Stimulated activated CD8-positive, alpha-beta memory T cell treated with anti-CD3 and anti-CD28 coated beads, Interleukin-4, amount 100 ng/mL, for 4 hours (primary cell): ENCODE data around the gene MTFP1.
A peak's percentile ranks its signal among the peaks of the same experiment; 100 is the strongest.
"Not testable (repeated sequence)": the region's sequence is repeated elsewhere in the genome, so short reads cannot be mapped to it uniquely, and the experiment has no call there.

Experiments
- DNase-seq, 2 donors: peaks; one replicate each; pipeline ENCODE4 v3.0.0-alpha.2; 2020; ENCODE audit warnings: low read depth in 2 of 2, low spot score in 1 of 2

The MTFP1 gene

DNA sequence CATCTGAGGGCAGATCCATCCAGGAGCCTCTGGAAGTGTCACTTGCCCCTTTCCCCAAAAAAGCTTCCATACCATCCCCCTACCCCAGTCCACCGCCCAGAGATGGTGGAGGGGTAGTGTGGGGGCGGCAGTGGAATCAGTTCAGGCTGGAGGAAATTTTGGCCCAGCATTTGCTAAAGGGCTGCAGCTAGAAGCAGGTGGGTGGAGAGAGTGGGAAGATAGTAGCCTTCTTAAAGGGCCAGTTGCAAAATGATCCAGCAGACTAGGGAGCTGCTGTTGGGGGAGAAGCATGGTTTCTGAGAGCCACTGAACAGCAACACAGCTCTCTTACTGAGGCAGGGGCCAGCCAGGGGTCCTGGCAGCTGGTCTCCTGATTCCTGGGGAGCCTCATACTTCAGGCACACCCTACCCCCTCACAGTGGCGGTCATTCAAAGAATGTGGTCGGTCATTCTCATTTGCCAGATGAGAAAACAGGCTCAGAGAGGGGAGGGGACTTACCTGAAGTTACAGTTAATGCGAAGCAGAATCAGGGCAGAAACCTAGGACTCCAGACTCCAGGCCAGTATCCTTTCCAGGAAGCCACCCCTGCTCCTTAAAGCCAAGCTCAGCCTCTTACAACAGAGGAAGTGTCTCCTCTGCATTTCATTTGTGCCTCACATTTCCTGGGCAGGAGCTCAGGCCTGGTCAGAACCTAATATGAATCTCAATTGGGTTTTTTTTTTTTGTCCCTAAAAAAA, 23.4 kb upstream of the MTFP1 start:
- DNase-seq: no peak

DNA sequence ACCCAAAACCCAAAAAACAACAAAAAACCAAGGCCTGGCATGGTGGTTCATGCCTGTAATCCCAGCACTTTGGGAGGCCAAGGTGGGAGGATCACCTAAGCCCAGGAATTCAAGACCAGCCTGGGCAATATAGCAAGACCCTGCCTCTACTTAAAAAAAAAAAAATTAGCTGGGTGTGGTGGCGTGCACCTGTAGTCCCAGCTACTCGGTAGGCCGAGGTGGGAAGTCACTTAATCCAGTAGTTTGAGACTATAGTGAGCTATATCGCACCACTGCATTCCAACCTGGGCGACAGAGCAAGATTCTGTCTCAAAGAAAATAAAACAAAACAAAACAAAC, 22.8 kb upstream of the MTFP1 start:
- not testable (repeated sequence) for DNase-seq

DNA sequence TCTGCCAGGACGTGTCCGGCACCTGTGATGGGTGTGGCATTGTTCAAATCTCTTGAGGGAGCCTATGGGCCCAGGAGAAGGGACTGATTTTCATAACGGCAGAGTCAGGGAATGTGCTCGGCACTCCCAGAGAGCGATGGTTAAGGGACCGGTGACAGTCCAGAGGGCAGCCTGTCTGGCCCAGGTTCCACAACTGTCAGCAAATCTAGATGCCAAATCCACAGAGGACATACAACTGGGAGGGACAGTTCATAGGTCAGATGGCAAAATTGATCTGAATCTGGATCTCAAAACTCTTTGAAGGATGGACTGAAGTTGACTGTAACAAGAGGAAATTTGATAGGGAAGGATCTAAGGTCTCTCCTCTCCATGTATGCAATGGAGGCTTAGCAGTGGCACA, 21.3 kb upstream of the MTFP1 start:
- no peak for DNase-seq

DNA sequence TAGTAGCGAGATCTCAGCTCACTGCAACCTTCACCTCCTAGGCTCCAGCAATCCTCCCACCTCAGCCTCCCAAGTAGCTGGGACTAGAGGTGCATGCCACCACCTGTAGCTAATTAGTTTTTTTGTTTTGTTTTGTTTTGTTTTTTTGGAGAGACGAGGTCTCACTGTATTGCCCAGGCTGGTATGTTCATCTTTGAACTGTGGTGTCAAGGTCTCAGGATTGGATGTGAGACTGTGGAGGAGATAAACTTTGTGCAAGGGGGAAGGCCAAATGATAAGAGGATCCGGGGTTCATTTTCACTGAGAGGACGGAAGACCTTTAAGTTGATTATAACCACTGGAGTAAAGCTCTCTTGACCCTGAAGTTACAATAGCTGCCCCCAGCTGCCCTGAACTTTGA, 19.8 kb upstream of the MTFP1 start:
- DNase-seq: no peak

DNA sequence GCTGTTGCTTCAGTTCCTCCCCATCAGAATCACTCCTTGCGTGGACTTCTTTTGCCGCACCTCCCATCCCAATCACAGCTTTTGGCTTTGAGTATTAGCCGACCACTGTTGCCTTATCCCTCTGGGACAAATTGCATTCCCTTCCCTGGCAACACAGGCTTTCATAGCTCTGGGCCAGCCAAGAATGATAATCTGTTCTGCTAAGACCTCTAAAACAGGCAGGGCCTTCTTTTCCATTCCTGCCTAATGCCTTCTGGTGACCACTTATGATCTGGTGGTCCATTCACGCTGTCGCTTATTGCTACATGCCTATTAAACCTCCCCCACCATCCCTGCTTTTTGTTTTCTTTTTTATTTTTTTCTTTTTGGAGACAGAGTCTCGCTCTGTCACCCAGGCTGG, 19.2 kb upstream of the MTFP1 start:
- no peak for DNase-seq

DNA sequence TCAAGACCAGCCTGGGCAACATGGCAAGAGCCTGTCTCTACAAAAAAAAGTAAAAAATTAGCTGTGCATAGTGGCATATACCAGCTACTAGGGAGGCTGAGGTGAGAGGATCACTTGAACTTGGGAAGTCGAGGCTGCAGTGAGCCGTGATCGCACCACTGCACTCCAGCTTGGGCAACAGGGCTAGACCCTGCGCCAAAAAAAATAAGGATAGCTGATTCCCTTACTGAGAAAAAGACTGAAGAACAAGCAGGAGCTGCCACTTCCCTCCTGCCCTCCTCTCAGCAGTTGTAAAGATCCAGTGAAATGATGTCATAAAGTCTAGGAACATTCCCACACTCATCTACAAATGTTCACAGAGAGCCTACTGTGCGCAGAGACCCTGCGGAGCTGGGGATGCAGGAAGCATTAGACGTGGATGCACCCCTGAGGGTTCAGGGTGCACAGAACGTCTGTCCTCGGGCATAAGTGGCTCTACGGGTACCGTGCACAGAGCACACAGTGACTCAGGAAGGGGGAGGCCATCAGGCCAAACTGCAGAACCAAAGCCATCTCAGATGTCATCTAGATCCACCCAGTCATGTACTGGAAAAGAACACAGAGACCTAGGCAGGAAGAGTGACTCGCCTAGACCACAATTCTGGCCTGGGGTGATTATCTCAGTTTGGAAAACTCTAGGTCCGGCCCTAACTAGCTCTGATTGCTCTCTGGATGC, 17.0 kb upstream of the MTFP1 start:
- DNase-seq: no peak

DNA sequence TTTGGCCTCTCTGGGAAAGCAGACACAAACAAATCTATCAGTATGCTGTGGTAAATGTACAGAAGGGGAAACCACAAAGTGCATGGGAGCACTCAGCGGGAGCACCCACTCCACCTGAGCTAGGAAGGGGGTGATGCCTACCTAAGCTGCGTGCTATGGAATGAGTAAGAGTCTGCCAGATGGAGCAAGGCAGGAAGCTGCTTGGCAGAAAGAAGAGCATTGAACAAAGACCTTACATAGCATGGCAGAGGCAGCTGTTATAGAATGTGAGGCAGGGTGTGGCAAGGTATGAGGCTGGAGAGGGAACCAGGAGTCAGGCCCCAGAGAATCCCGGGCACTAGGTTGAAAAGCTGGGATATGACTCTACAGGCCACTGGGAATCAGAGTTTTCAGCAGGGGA, 13.8 kb upstream of the MTFP1 start:
- no peak for DNase-seq

DNA sequence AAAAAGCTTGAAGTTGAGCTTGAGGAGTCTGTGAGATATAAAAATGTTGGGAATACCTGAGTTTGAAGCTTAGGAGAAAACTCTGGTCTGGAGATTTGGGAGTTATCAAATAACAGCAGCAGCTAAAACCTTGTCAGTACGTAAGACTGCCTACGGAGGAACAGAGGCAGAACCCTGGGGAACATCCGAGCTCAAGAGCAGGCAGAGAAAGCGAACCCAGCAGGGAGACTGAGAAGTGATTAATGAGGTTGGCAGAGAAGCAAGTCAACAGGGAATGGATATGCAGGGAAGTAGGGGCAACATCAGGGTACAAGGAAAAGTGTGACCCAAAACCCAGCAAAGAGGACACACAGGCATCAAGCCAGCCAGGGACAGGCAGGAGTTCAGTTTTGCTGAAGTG, 12.6 kb upstream of the MTFP1 start:
- no peak for DNase-seq

DNA sequence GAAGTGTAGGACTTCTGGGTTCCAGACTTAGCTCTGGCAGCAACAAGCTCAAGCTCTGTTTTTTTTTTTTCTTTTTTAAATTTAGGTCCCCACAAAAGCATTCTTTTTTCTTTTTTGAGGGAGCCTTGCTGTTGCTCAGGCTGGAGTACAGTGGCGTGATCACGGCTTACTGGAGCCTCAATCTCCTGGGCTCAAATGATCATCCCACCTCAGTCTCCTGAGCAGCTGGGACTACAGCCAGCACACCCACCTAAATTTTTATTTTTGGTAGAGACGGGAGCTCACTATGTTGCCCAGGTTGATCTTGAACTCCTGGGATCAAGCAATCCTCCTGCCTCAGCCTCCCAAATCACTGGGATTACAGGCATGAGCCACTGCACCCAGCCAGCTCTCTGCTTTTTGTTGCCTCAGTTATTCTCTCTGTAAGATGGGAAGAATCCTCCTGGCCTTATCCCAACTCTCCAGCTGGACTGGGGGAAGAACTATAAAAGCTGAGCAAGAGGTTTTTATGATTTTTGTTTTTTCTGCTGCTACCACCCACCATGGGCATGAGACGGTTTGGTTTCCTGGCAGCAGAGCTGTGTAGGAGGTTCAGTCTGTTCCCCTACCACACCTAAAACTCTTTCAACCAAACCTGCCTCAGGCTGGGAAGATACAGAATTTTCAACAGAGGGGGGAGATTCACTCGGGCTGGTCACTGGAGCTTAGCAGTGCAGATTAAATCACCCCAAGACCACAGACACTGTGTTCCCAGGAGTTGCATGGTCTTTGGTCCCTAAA, 11.6 kb upstream of the MTFP1 start:
- DNase-seq: no peak

DNA sequence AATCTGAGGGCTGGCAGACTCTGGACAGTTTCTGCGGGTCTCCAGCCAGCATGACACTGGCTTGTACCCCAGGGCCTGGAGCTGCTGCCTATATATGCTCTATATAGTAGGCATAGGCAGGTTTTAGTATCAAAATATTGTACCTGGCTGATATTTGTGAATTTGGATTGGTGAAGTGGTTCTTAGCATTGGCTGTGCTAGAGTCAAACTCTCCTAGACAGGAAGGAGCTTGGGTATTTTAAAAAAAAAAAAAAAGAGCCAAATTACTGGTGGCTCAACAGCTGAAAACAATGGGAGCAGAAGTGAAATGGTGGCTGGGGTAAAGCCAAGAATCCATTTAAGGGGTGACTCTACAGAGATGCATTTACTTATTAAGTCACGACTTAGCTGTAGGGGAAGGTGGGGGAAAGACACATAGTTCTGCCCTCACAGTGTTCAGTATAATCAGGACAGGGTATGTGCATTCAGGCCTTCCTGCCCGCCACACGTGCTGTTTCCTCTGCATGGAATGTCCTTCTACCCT, 11.0 kb upstream of the MTFP1 start:
- DNase-seq: no peak

DNA sequence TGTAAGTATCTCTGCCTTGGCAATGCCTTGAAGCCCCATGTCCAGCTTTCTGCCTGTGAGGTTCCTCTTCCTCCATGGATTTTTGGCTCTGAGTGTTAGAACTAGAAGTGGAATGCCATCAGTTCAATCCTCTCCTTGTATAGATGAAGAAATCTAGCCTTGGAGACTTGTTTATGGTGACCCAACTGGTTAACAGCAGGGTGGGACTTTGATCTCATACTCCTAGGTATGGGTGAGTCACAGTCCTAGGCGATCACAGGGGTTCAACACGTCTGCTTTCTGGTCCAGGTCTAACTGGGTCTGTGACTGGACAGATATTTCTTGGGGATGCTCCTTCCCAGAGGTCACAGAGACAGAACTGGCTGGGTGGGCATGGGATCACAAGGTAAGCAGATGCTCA, 9.2 kb upstream of the MTFP1 start:
- DNase-seq: no peak

DNA sequence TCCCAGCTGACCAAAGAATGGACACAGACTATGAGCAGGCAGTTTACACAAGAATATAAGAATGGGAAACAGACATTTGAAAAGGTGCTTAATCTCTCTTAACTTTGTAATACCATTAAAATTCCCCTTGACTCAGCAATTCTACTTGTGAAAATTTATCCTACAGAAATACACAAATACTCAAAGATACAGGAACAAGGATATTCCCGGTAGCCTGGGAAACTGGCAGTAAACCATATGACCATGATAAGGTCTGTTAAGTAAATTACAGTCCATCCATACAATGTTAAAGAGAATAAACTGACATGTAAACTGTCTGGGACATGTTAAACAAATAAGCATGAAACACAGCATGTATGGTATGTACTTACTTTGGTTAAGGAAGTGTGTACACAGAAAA, 8.7 kb upstream of the MTFP1 start:
- DNase-seq: no peak

DNA sequence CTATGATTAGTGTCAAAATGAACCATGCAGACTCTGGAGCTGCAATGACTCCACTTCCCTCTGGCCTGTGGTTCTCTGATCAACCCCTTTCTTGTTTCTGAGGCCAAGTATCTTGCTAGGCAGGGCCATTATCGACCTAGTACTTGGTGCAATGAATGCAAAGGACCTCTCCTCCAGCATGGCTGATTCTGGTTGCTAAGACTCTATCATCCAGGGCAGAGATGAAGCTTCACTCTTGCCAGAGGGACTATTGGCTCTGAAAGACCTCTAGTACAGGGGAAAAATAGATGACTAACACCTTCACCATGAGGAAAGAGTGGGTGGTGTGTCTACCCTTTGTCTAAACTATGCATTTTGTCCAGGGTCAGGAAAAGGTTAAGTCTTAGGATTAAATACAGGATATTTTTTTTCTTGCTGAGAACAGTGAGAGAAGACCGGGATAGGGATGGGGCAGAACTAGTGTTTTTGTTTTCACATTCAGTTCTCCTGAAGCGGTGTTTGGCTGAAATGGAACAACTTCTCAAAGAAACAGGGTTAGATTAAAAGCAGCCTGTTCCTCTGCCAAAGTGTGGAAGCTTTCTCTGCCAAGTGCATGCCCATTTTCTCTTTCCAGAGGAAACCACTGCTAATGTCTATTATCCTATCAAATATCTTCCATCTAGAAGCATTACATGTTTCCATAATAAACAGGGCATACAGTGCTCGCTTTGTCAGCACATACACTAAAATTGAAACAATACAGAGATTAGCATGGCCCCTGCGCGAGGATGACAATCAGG, 5.0 kb upstream of the MTFP1 start:
- no peak for DNase-seq

DNA sequence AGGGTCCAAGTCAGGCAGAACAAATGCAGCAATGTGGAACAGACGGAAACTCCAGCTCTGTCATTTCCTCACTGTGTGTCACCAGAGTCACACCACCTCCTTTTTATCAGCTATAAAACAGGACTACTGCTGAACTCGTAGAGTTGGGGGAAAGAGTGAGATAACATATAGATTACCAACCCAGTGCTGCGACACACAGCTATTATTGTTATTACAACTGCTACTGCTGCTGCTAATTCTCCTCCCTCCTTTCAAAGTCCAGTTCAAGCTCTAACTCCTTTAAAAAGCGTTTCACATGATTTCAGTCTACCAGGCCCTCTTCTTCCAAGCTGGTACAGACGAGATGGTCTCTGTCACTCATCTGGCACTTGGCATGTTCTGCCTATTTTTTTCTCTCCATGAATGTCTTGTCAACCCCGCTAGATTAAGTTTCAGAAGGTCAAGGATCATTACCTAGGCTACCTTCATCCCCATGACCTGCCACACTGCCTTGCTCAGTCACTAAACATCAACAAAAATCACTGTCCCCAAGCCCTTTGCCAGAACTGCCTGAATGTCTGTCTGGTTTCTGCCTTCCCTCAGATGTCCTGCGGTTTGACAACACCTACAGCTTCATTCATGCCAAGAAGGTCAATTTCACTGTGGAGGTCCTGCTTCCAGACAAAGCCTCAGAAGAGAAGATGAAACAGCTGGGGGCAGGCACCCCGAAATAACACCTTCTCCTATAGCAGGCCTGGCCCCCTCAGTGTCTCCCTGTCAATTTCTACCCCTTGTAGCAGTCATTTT, 3.7 kb upstream of the MTFP1 start:
- DNase-seq: no peak

DNA sequence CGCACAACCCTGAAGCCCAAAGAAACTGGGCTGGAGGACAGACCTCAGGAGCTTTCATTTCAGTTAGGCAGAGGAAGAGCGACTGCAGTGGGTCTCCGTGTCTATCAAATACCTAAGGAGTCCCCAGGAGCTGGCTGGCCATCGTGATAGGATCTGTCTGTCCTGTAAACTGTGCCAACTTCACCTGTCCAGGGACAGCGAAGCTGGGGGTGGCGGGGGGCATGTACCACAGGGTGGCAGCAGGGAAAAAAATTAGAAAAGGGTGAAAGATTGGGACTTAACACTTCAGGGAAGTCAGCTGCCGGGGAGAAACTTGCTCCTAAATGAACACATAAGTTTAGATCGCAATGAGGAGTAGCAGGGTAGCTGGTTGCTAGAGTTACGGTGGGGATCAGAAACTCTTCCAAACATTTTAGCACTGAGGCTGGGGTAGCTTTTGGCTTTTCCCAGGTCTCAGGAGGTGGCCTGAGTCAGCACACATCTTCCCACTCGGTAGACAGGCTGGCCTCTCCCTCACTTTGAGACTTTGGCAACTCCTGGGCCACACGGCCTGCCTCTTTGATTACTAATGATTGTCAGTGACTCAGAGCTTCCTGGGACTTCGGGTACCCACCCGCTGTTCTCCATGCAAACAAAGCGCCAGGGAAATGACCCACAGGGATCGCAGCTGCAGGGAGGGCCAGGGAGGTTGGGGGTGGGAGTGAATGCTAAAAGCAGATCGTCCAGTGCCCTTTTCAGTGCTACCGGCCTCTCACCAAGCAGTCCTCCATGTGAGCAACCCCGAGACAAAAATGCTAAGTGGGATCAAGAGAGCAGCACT, 2.9 kb upstream of the MTFP1 start:
- DNase-seq: no peak

DNA sequence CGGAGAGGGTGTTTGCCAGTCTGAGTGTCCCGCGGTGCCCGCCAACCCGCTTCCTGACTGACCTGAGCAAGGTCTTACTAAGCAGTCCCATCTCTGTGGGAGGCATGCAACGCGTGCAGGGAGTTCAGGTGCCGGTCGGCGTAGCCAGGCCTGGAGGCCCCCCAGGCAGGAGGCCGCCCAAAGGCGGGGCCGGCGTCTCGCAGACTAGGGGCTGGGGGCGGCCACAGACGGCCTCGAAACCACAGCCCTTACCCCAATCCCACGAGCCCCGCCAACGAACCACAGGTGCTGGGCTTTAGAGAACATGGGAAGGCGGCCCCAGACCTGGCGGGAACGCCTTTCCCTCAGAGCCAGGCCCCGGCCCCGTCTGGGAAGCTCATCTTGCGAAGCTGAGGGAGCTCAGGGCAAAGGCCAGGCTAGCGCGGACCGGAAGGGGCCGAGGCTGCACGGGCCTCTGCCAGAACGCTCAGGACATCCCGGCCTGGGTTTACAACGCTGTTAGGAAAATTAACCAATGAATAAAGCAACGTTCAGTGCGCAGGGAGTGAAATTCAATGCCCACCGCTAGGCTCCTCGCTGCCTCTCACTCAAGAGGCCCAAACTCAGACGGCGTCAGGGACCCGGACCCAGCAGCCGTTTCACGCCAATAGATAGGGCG, 2.1 kb upstream of the MTFP1 start:
- no peak for DNase-seq

DNA sequence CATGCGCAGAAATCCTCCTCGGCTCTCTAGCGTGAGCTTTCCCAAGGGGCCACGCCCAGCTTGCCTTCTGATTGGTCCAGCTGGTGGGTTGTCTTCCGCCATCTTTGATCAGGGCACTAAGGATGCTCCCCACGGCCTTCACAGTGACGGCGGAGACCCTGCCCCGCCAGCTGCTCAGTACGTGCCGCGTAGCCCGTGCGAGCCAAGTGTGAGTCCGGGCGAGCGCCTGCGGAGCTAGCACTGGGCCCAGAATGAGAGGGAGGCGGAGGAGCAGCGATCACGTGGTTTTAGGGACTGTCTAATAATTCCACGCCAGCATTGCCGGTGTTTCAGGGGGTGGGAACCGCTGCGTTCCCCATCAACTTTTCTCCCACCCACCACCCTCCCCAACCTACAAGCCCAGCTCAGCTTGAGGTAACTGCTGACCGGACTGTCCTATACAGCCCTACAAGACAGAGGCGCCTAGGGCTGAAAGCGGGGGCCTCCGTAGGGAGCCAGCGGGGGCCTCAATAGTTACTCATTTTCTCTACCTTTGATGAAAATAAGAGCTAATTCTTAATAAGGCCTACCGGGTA, 1.5 kb upstream of the MTFP1 start:
- peak; percentile 94 to 96 for DNase-seq

DNA sequence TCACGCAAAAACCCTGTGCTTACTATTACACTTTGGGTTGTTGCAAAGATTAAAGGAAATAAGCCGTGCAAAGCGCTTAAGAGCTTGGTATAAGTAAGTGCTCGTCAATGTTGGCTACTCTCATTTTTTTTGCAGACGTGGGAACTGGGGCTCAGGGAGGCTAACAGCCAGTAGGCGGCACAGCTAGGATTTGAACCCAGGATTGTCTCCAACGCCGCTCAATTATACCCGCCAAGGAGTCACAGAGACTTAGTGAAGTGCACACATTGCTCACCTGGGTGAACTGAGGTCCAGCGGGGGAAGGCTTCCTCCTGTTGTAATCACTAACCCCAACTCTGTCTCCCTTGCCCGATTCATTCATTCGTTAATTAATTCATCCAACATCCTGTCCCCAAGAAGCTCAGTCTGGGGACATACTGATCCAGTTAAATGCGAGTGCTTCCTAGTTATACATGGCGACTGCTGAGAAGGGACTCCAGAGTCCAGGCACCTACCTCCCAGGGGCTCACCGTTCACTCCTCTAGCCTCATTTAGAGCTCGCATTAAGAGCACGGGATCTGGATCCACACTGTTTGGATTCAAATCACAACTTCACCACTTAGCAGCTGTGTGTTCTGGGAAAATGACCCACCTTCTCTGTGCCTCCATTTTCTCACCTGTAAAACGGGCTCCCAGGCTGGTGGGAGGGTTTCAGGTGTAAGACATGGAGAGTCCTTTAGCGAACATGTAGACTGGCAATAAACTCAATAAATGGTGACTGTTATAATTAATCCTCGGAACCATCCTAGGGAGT, 838 bp upstream of the MTFP1 start:
- DNase-seq: no peak
